Sigmoid colon (tissue), 7 donors: ENCODE results near the gene ADCY7. TPM values are rescaled to one million over a fixed set of nuclear protein-coding genes. Genes with fewer than 3 reads are reported as not detected.

ENCODE experiments used
- DNase-seq: peaks from one replicate; pipeline ENCODE4 v3.0.0-alpha.2; 2019
- H3K27ac ChIP-seq, 4 donors: fragments of 200-600 bp; sonication (generic); one replicate each; pipeline ENCODE4 v1.5.1; 2016 to 2019; ENCODE audit warnings: mild to moderate bottlenecking in 1 of 4
- H3K27me3 ChIP-seq, 3 donors: fragments of 200-600 bp; sonication (generic); one replicate each; pipeline ENCODE4 v1.5.1; 2019; ENCODE audit warnings: mild to moderate bottlenecking in 1 of 3
- H3K36me3 ChIP-seq, 4 donors: fragments of 200-600 bp; sonication (generic); one replicate each; pipeline ENCODE4 v1.5.1; 2016 to 2019
- H3K4me1 ChIP-seq, 4 donors: fragments of 200-600 bp; sonication (generic); one replicate each; pipeline ENCODE4 v1.5.1; 2017 to 2019
- H3K4me3 ChIP-seq, 4 donors: fragments of 200-600 bp; sonication (generic); one replicate each; pipeline ENCODE4 v1.5.1; 2017 to 2019; ENCODE audit warnings: mild to moderate bottlenecking in 2 of 4, moderate library complexity in 1 of 4
- H3K9me3 ChIP-seq, 4 donors: fragments of 200-600 bp in 3 of 4; sonication (generic) in 3 of 4; one replicate each; pipeline versions ENCODE4 v1.5.1 to v1.6.1; 2013 to 2019
- EP300 ChIP-seq, 4 donors: sonication (generic); formaldehyde crosslinking; IDR thresholded peaks; one replicate each; pipeline ENCODE4 v1.6.1; 2017; ENCODE audit warnings: antibody characterized with exemption in 4 of 4
- POLR2A ChIP-seq, 2 donors: fragments of 450-650 bp; IDR thresholded peaks; one replicate each; pipeline ENCODE4 v1.6.1; 2016; ENCODE audit warnings: antibody characterized with exemption in 2 of 2, mild to moderate bottlenecking in 2 of 2, moderate library complexity in 2 of 2
- POLR2AphosphoS5 ChIP-seq, 4 donors: sonication (generic); formaldehyde crosslinking; IDR thresholded peaks; one replicate each; pipeline ENCODE4 v1.6.1; 2017; ENCODE audit warnings: antibody characterized with exemption in 4 of 4
- WGBS, 2 donors: extraction: QIAGEN DNeasy Blood & Tissue Kit; methylation state at CpG; one replicate each; pipeline ENCODE4 v1.1.7; 2013; 5-methylcytosine and 5-hydroxymethylcytosine counted together
- intact Hi-C: fragments of 100-400 bp; cut with DNase I; formaldehyde crosslinking; loops from one replicate; pipeline ENCODE4 v1.15.1; 2023
- polyA plus RNA-seq, 3 donors: library from polyadenylated mRNA; stranded (reverse); fragments of 200-250 nt; gene quantifications; one replicate each; pipeline ENCODE4 v1.2.3, GENCODE V29; 2013
- total RNA-seq, 4 donors: library from RNA; depleted of rRNA; stranded (reverse); fragments of >200 nt; gene quantifications; one replicate each; pipeline ENCODE4 v1.1.0, GENCODE V29; 2016
- TF ChIP-seq, protein P1 (sequence below), 4 experiments: fragments of 450-650 bp in 3 of 4; fragments of 200-600 bp in 1 of 4; IDR thresholded peaks; one replicate each; pipeline ENCODE4 v1.5.1; 2016 to 2019; ENCODE audit warnings: antibody characterized with exemption in 4 of 4, mild to moderate bottlenecking in 3 of 4, moderate library complexity in 2 of 4
- donor health status: healthy with polysubstance abuse.
- donor health status: Bipolar disorder and iron deficiency.
- donor health status: healthy.

The ADCY7 gene
- total and polyA plus RNA-seq, 7 donors: 1.2 to 24.0 (median 10.2) TPM

DNA sequence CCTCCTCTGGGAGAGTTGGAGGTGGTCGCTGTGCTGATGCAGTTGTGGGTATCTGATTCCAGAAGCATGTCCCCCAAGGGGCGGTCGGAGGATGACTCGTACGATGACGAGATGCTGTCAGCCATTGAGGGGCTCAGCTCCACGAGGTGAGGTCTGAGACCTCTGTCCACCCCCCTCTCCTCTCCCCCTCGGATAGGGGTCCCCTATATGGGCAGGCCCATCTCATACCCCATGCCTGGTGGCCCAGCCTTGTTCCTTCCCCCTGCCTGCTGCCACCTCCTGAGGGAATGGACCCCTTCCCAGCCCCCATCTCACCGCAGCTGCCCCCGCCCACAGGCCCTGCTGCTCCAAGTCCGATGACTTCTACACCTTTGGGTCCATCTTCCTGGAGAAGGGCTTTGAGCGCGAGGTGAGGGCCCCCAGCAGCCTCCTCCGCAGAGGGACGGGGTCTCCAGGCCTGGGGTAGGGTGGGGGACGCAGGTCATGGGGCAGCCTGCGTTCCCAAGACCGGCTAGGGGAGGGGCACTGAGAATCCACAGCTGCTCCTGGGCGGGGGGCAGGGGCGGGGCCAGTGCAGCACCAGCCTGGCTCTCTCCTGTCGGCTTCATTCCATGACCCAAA, 39.2 kb downstream of the ADCY7 start:
- intact Hi-C loops: no loop called here
- no peaks in the 10 kb centered on the region for H3K27me3 ChIP-seq
- H3K4me3 ChIP-seq: no peak overlapping the region
- peak; percentile 63 for DNase-seq
- WGBS, 2 donors: 91 to 92% methylated on average over 21 of the region's 21 CpGs
- H3K9me3 ChIP-seq: no peaks in the 10 kb centered on the region
- H3K4me1 ChIP-seq: peaks cover 0 to 5% (median 0%) of the 10 kb centered on the region in 4 donors
- no peak overlapping the region for H3K27ac ChIP-seq
- H3K36me3 ChIP-seq: no peaks in the 10 kb centered on the region
- TF ChIP-seq POLR2AphosphoS5 (IDR thresholded peaks at IDR 0.05) (no peak), POLR2A (IDR thresholded peaks at IDR 0.05) (no peak), EP300 (IDR thresholded peaks at IDR 0.05) (no peak)
- TF ChIP-seq, protein P1, sequence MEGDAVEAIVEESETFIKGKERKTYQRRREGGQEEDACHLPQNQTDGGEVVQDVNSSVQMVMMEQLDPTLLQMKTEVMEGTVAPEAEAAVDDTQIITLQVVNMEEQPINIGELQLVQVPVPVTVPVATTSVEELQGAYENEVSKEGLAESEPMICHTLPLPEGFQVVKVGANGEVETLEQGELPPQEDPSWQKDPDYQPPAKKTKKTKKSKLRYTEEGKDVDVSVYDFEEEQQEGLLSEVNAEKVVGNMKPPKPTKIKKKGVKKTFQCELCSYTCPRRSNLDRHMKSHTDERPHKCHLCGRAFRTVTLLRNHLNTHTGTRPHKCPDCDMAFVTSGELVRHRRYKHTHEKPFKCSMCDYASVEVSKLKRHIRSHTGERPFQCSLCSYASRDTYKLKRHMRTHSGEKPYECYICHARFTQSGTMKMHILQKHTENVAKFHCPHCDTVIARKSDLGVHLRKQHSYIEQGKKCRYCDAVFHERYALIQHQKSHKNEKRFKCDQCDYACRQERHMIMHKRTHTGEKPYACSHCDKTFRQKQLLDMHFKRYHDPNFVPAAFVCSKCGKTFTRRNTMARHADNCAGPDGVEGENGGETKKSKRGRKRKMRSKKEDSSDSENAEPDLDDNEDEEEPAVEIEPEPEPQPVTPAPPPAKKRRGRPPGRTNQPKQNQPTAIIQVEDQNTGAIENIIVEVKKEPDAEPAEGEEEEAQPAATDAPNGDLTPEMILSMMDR (IDR thresholded peaks at IDR 0.05): no peak

GRCh38 chr16:50306287-50306686, 39.9 kb downstream of the ADCY7 start:
- peak; percentile 41 for DNase-seq
- 84 to 89% methylated on average over 9 of the region's 9 CpGs for WGBS, 2 donors

DNA sequence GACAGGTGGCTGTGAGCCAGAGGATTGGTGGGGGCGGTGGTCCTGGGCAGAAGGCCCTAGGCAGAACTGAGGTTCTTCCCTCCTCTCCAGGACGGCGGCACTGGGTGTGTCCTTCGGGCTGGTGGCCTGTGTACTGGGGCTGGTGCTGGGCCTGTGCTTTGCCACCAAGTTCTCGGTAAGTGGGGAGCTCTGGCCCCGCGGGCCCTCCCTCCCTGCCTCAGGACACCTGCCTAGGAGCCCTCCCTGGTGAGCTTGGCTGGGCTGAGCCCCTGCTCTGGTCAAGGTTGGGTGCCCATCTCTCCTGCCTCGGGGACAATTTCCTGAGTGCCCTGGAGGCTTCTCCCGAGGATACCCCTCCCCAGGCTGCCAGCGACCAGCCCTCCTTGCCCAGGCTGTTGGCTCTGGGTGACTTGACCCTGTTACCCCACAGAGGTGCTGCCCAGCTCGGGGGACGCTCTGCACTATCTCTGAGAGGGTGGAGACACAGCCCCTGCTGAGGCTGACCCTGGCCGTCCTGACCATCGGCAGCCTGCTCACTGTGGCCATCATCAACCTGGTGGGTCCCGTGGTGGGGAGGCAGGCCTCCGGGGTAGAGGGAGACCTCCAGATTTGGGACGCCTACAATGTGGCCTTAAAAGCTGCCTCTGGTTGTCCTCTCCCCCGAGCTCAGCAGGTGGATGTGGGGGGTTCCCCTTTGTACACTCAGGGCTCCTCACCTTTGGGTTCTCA, 42.0 kb downstream of the ADCY7 start:
- Histone ChIP-seq H3K27me3 (no peaks in the 10 kb centered on the region), H3K4me3 (no peak overlapping the region), H3K9me3 (no peaks in the 10 kb centered on the region), H3K36me3 (peaks cover 0 to 7% (median 3%) of the 10 kb centered on the region in 4 donors), H3K4me1 (peaks cover 0 to 5% (median 0%) of the 10 kb centered on the region in 4 donors), H3K27ac (no peak overlapping the region)
- TF ChIP-seq POLR2A (IDR thresholded peaks at IDR 0.05): no peak
- WGBS, 2 donors: 92 to 94% methylated on average over 18 of the region's 18 CpGs
- DNase-seq: peak; percentile 63
- intact Hi-C loops: no loop called here

More at GRCh38 chr16:50306287-50306686, 39.9 kb downstream of the ADCY7 start:
- Histone ChIP-seq H3K4me3 (no peak overlapping the region), H3K36me3 (no peaks in the 10 kb centered on the region), H3K9me3 (no peaks in the 10 kb centered on the region), H3K27ac (no peak overlapping the region), H3K4me1 (peaks cover 0 to 5% (median 0%) of the 10 kb centered on the region in 4 donors), H3K27me3 (no peaks in the 10 kb centered on the region)
- TF ChIP-seq, protein P1 (IDR thresholded peaks at IDR 0.05): no peak
- no peak for TF ChIP-seq POLR2AphosphoS5 (IDR thresholded peaks at IDR 0.05)
- intact Hi-C loops: no loop called here

- Histone ChIP-seq H3K27me3 (no peaks in the 10 kb centered on the region), H3K4me3 (no peak overlapping the region), H3K36me3 (peaks cover 0 to 13% (median 9%) of the 10 kb centered on the region in 4 donors), H3K9me3 (no peaks in the 10 kb centered on the region), H3K27ac (no peak overlapping the region), H3K4me1 (peaks cover 0 to 5% (median 0%) of the 10 kb centered on the region in 4 donors)
- intact Hi-C loops: no loop called here
- no peak for TF ChIP-seq EP300 (IDR thresholded peaks at IDR 0.05)
- TF ChIP-seq, protein P1 (IDR thresholded peaks at IDR 0.05): no peak
- DNase-seq: no peak
- 84 to 92% methylated on average over 11 of the region's 11 CpGs for WGBS, 2 donors
Observed at GRCh38 chr16:50309156-50309526, 42.8 kb downstream of the ADCY7 start.

GRCh38 chr16:50309527-50310307, 43.4 kb downstream of the ADCY7 start:
- Histone ChIP-seq H3K27ac (no peak overlapping the region), H3K4me1 (peaks cover 0 to 5% (median 0%) of the 10 kb centered on the region in 4 donors), H3K9me3 (no peaks in the 10 kb centered on the region), H3K27me3 (no peaks in the 10 kb centered on the region), H3K4me3 (no peak overlapping the region), H3K36me3 (peaks cover 0 to 14% (median 12%) of the 10 kb centered on the region in 4 donors)
- intact Hi-C loops: loop anchor here (10.0 kb wide), 1 partner anchor 65 kb away; no protein-coding TSS in a partner anchor
- peak; percentile 60 for DNase-seq
- TF ChIP-seq POLR2A (IDR thresholded peaks at IDR 0.05) (no peak), EP300 (IDR thresholded peaks at IDR 0.05) (no peak), POLR2AphosphoS5 (IDR thresholded peaks at IDR 0.05) (no peak)
- TF ChIP-seq, protein P1 (IDR thresholded peaks at IDR 0.05): no peak
- 77 to 81% methylated on average over 15 of the region's 15 CpGs for WGBS, 2 donors
